ENCODE results near the gene NFE2L2. TPM values are rescaled to one million over a fixed set of nuclear protein-coding genes. Genes with fewer than 3 reads are reported as not detected.
"Not testable (repeated sequence)": the region's sequence is repeated elsewhere in the genome, so short reads cannot be mapped to it uniquely, and the experiment has no call there.

NFE2L2 gene
- total RNA-seq, 2 experiments from 2014 or later: 26.2 to 58.6 TPM

- intact Hi-C loops (cut with micrococcal nuclease; ENCODE audit: unreplicated experiment): no loop called here
- Histone ChIP-seq H3K9me2 (ENCODE audit: insufficient read depth, low read length) (no peaks in the 10 kb centered on the region), H3K27ac (ENCODE audit: low read depth, low read length, poor library complexity, severe bottlenecking) (no peak overlapping the region), H2AFZ (ENCODE audit: low read length) (no peak overlapping the region), H3K36me3 (ENCODE audit: insufficient read depth, low read length) (no peaks in the 10 kb centered on the region), H3K9me3 (ENCODE audit: low read length) (no peaks in the 10 kb centered on the region), H3K4me3 (ENCODE audit: low read depth, low read length, poor library complexity, severe bottlenecking) (no peak overlapping the region), H3K4me2 (ENCODE audit: low read length) (no peak overlapping the region), H3K4me1 (ENCODE audit: insufficient read depth, low read length, poor library complexity, severe bottlenecking) (peaks cover 15% of the 10 kb centered on the region), H3K79me2 (ENCODE audit: insufficient read depth, low read depth, low read length) (no peaks in the 10 kb centered on the region), H4K20me1 (ENCODE audit: insufficient read depth, low read length) (no peaks in the 10 kb centered on the region)
- ChIA-PET CTCF (ENCODE audit: unreplicated experiment) (no interaction called here), POLR2A (interaction anchor here (0.6 to 2.6 kb wide), 4 partner anchors 31 to 419 kb away, joined by 3 to 7 read pairs (median 5); no protein-coding TSS in a partner anchor)
- DNase-seq (ENCODE audit: low spot score): no peak
- TF ChIP-seq CTCF (conservative IDR thresholded peaks at IDR 0.05; ENCODE audit: low read length) (no peak), EZH2phosphoT487 (IDR thresholded peaks at IDR 0.05; ENCODE audit: borderline replicate concordance, low read depth, low read length) (no peak)
- BruUV-seq (replicated peaks): no TSS peak
Measured at GRCh38 chr2:177313162-177313781, 48.7 kb upstream of the NFE2L2 start.

- no peaks in the 10 kb centered on the region for H4K20me1 ChIP-seq (ENCODE audit: insufficient read depth, low read length)
- POLR2A ChIA-PET: interaction anchor here (0.7 to 2.6 kb wide), 3 partner anchors 30 to 148 kb away, joined by 3 to 7 read pairs (median 3); no protein-coding TSS in a partner anchor
- no TSS peak for BruUV-seq (replicated peaks)
- peaks cover 15% of the 10 kb centered on the region for H3K4me1 ChIP-seq (ENCODE audit: insufficient read depth, low read length, poor library complexity, severe bottlenecking)
- no peak for TF ChIP-seq CTCF (conservative IDR thresholded peaks at IDR 0.05; ENCODE audit: low read length)
- TF ChIP-seq EZH2phosphoT487 (IDR thresholded peaks at IDR 0.05; ENCODE audit: borderline replicate concordance, low read depth, low read length): no peak
- H3K4me2 ChIP-seq (ENCODE audit: low read length): no peak overlapping the region
- H2AFZ ChIP-seq (ENCODE audit: low read length): no peak overlapping the region
- intact Hi-C loops (cut with micrococcal nuclease; ENCODE audit: unreplicated experiment): no loop called here
- H3K9me3 ChIP-seq (ENCODE audit: low read length): no peaks in the 10 kb centered on the region
- H3K4me3 ChIP-seq (ENCODE audit: low read depth, low read length, poor library complexity, severe bottlenecking): no peak overlapping the region
- H3K36me3 ChIP-seq (ENCODE audit: insufficient read depth, low read length): no peaks in the 10 kb centered on the region
- H3K27ac ChIP-seq (ENCODE audit: low read depth, low read length, poor library complexity, severe bottlenecking): no peak overlapping the region
- H3K79me2 ChIP-seq (ENCODE audit: insufficient read depth, low read depth, low read length): no peaks in the 10 kb centered on the region
- no peaks in the 10 kb centered on the region for H3K9me2 ChIP-seq (ENCODE audit: insufficient read depth, low read length)
- no peak for DNase-seq (ENCODE audit: low spot score)
- CTCF ChIA-PET (ENCODE audit: unreplicated experiment): no interaction called here
Measured at GRCh38 chr2:177312562-177312961, 48.0 kb upstream of the NFE2L2 start.

GRCh38 chr2:177309672-177310309 is 45.3 kb upstream of the NFE2L2 start:
- CTCF ChIA-PET (ENCODE audit: unreplicated experiment): interaction anchor here (1.2 kb wide), 1 partner anchor 145 kb away, joined by 4 read pairs; no protein-coding TSS in a partner anchor
- H3K9me3 ChIP-seq (ENCODE audit: low read length); H3K27ac ChIP-seq (ENCODE audit: low read depth, low read length, poor library complexity, severe bottlenecking); H2AFZ ChIP-seq (ENCODE audit: low read length); H3K9me2 ChIP-seq (ENCODE audit: insufficient read depth, low read length); H4K20me1 ChIP-seq (ENCODE audit: insufficient read depth, low read length); H3K79me2 ChIP-seq (ENCODE audit: insufficient read depth, low read depth, low read length); H3K4me1 ChIP-seq (ENCODE audit: insufficient read depth, low read length, poor library complexity, severe bottlenecking); BruUV-seq (replicated peaks); H3K4me3 ChIP-seq (ENCODE audit: low read depth, low read length, poor library complexity, severe bottlenecking); DNase-seq (ENCODE audit: low spot score); intact Hi-C loops (cut with micrococcal nuclease; ENCODE audit: unreplicated experiment); H3K4me2 ChIP-seq (ENCODE audit: low read length); H3K36me3 ChIP-seq (ENCODE audit: insufficient read depth, low read length): not testable (repeated sequence)
- POLR2A ChIA-PET: interaction anchor here (0.7 to 1.4 kb wide), 2 partner anchors 144 to 162 kb away, joined by 3 to 6 read pairs; no protein-coding TSS in a partner anchor
